Esophagus squamous epithelium (tissue), 4 donors: Measurements from ENCODE around the gene CROCC2.

ENCODE experiments used
- POLR2A ChIP-seq, 4 donors: fragments of 450-650 bp; IDR thresholded peaks; one replicate each; pipeline ENCODE4 v1.6.1; 2017; ENCODE audit warnings: antibody characterized with exemption in 4 of 4, mild to moderate bottlenecking in 4 of 4, moderate library complexity in 3 of 4
- TF ChIP-seq, protein P1 (sequence below), 6 experiments: fragments of 450-650 bp in 4 of 6; fragments of 200-600 bp in 2 of 6; sonication (generic) in 2 of 6; IDR thresholded peaks; one replicate each; pipeline ENCODE4 v1.5.1; 2016 to 2019; ENCODE audit warnings: antibody characterized with exemption in 6 of 6, mild to moderate bottlenecking in 4 of 6, moderate library complexity in 4 of 6

DNA sequence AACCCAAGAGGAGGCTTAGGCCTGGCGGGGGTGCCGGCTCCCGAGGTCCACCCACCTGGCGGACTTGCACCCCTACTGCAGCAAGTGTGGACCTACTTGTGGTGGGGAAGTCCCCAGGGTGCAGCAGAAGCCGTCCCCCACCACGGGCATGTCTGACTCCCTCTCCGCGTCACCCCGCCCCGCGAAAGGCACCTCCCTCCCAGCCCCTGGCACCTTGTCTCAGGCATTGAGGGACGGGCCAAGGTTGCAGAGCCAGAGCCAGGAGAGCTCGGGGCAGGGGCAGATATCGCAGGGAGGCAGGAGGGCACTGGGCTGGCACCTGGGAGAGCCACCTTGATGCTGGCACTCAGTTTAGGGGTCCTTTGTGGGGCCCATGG lies 19.0 kb downstream of the CROCC2 start:
- TF ChIP-seq, protein P1, sequence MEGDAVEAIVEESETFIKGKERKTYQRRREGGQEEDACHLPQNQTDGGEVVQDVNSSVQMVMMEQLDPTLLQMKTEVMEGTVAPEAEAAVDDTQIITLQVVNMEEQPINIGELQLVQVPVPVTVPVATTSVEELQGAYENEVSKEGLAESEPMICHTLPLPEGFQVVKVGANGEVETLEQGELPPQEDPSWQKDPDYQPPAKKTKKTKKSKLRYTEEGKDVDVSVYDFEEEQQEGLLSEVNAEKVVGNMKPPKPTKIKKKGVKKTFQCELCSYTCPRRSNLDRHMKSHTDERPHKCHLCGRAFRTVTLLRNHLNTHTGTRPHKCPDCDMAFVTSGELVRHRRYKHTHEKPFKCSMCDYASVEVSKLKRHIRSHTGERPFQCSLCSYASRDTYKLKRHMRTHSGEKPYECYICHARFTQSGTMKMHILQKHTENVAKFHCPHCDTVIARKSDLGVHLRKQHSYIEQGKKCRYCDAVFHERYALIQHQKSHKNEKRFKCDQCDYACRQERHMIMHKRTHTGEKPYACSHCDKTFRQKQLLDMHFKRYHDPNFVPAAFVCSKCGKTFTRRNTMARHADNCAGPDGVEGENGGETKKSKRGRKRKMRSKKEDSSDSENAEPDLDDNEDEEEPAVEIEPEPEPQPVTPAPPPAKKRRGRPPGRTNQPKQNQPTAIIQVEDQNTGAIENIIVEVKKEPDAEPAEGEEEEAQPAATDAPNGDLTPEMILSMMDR (IDR thresholded peaks at IDR 0.05), result no peak
- TF ChIP-seq POLR2A (IDR thresholded peaks at IDR 0.05), result no peak
